Prostate gland (tissue), 2 donors: ENCODE results near the gene COX11.
A peak's percentile ranks its signal among the peaks of the same experiment; 100 is the strongest.

Source experiments
- POLR2AphosphoS5 ChIP-seq: sonication (generic); formaldehyde crosslinking; IDR thresholded peaks from one replicate; pipeline ENCODE4 v1.6.1; 2017; ENCODE audit warnings: antibody characterized with exemption
- TF ChIP-seq, protein P1 (sequence below), 4 experiments: fragments of 200-600 bp in 2 of 4; fragments of 450-650 bp in 2 of 4; sonication (generic) in 2 of 4; IDR thresholded peaks; 1 replicate in 3 of 4; 2 replicates in 1 of 4; pipeline ENCODE4 v1.5.1; 2016 to 2019; ENCODE audit warnings: antibody characterized with exemption in 4 of 4, mild to moderate bottlenecking in 2 of 4, moderate library complexity in 2 of 4

DNA sequence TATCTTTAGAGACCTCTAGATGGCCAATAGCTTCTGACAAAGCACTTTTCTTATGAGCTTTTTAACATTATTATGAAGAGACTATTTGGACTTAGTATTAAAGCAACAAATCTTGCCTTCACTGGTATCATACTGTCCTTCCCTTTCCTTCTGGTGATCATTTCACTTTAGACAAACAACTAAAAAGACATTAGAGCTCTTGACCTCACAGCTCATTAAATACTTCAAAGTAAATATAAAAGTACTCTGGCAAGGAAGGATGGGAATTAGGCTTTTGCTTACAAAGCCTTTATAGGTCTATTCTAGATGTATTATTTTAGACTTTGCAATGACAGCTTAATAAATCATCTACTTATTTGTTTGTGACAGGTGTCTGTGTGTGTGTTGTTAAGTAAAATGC is 11.2 kb upstream of the COX11 start:
- TF ChIP-seq, protein P1, sequence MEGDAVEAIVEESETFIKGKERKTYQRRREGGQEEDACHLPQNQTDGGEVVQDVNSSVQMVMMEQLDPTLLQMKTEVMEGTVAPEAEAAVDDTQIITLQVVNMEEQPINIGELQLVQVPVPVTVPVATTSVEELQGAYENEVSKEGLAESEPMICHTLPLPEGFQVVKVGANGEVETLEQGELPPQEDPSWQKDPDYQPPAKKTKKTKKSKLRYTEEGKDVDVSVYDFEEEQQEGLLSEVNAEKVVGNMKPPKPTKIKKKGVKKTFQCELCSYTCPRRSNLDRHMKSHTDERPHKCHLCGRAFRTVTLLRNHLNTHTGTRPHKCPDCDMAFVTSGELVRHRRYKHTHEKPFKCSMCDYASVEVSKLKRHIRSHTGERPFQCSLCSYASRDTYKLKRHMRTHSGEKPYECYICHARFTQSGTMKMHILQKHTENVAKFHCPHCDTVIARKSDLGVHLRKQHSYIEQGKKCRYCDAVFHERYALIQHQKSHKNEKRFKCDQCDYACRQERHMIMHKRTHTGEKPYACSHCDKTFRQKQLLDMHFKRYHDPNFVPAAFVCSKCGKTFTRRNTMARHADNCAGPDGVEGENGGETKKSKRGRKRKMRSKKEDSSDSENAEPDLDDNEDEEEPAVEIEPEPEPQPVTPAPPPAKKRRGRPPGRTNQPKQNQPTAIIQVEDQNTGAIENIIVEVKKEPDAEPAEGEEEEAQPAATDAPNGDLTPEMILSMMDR (IDR thresholded peaks at IDR 0.05) = no peak
- TF ChIP-seq POLR2AphosphoS5 = peak; percentile 80
